Hepatocyte (in vitro differentiated cells): ENCODE measurements around the gene XCL2. TPM values are rescaled to one million over a fixed set of nuclear protein-coding genes. Genes with fewer than 3 reads are reported as not detected.
"Not testable (repeated sequence)": the region's sequence is repeated elsewhere in the genome, so short reads cannot be mapped to it uniquely, and the experiment has no call there.

Experiments used
- DNase-seq: peaks from one replicate; pipeline ENCODE4 v3.0.0-alpha.2; 2016; ENCODE audit warnings: low spot score
- H2AFZ ChIP-seq: fragments of 200-600 bp; sonication (generic); 2 replicates; pipeline ENCODE4 v1.6.0; 2016; ENCODE audit warnings: antibody characterized with exemption, mild to moderate bottlenecking
- H3K27ac ChIP-seq: fragments of 200-600 bp; sonication (generic); 2 replicates; pipeline ENCODE4 v1.5.1; 2016; ENCODE audit warnings: mild to moderate bottlenecking
- H3K27me3 ChIP-seq: fragments of 200-600 bp; sonication (generic); 2 replicates; pipeline ENCODE4 v1.6.1; 2016
- H3K36me3 ChIP-seq: fragments of 200-600 bp; sonication (generic); replicated peaks from 2 replicates; pipeline ENCODE4 v1.5.1; 2016; ENCODE audit warnings: low read depth; ENCODE audit not compliant: insufficient read depth
- H3K4me1 ChIP-seq: fragments of 200-600 bp; sonication (generic); 2 replicates; pipeline ENCODE4 v1.5.1; 2016; ENCODE audit warnings: mild to moderate bottlenecking, moderate library complexity; ENCODE audit not compliant: insufficient read depth
- H3K4me2 ChIP-seq: fragments of 200-600 bp; sonication (generic); 2 replicates; pipeline ENCODE4 v1.6.0; 2016
- H3K4me3 ChIP-seq: fragments of 200-600 bp; sonication (generic); 2 replicates; pipeline ENCODE4 v1.5.1; 2016; ENCODE audit warnings: mild to moderate bottlenecking
- H3K79me2 ChIP-seq: fragments of 200-600 bp; sonication (generic); 2 replicates; pipeline ENCODE4 v1.6.0; 2017; ENCODE audit warnings: mild to moderate bottlenecking
- H3K9me2 ChIP-seq: fragments of 200-600 bp; sonication (generic); replicated peaks from 2 replicates; pipeline ENCODE4 v1.6.0; 2017; ENCODE audit warnings: mild to moderate bottlenecking; ENCODE audit not compliant: insufficient read depth
- H3K9me3 ChIP-seq: fragments of 200-600 bp; sonication (generic); 2 replicates; pipeline ENCODE4 v1.5.1; 2016; ENCODE audit warnings: low read depth, mild to moderate bottlenecking
- H4K20me1 ChIP-seq: fragments of 200-600 bp; sonication (generic); 2 replicates; pipeline ENCODE4 v1.6.0; 2016; ENCODE audit warnings: mild to moderate bottlenecking; ENCODE audit not compliant: insufficient read depth, poor library complexity, severe bottlenecking
- CTCF ChIP-seq: fragments of 200-600 bp; sonication (generic); IDR thresholded peaks from 2 replicates; pipeline ENCODE4 v1.5.1; 2016; ENCODE audit warnings: antibody characterized with exemption, mild to moderate bottlenecking; ENCODE audit not compliant: poor library complexity
- EZH2 ChIP-seq: fragments of 200-600 bp; sonication (generic); IDR thresholded peaks from 2 replicates; pipeline ENCODE4 v1.6.1; 2016; ENCODE audit warnings: antibody characterized with exemption, mild to moderate bottlenecking, borderline replicate concordance
- EZH2phosphoT487 ChIP-seq: fragments of 200-600 bp; sonication (generic); IDR thresholded peaks from one replicate; pipeline ENCODE4 v1.6.1; 2018; ENCODE audit warnings: antibody characterized with exemption, mild to moderate bottlenecking, low read depth, moderate library complexity; ENCODE audit not compliant: unreplicated experiment, severe bottlenecking
- WGBS: methylation state at CpG from one replicate; pipeline ENCODE4 v1.1.6; 2016; ENCODE audit warnings: low lambda C conversion rate; ENCODE audit errors: missing lambda C conversion rate; 5-methylcytosine and 5-hydroxymethylcytosine counted together
- polyA plus RNA-seq: library from polyadenylated mRNA; unstranded; fragments of >200 nt; fragmentation: Nextera tagmentation; extraction: Ambion mirVana; gene quantifications from 2 replicates; pipeline ENCODE4 v1.2.1, GENCODE V29; 2016
- total RNA-seq: library from RNA; depleted of rRNA; stranded (reverse); fragments of >200 nt; gene quantifications from 2 replicates; pipeline ENCODE4 v1.2.3, GENCODE V29; 2014

The XCL2 gene
- total and polyA plus RNA-seq, 2 experiments from 2014 or later, result not detected

GRCh38 chr1:168551688-168552087 lies 7.9 kb upstream of the XCL2 start:
- TF ChIP-seq CTCF, result no peak
- no peak for TF ChIP-seq EZH2
- no peak for TF ChIP-seq EZH2phosphoT487
- Histone ChIP-seq H3K36me3 (no peaks in the 10 kb centered on the region), H3K9me2 (no peaks in the 10 kb centered on the region), H2AFZ (no peak overlapping the region), H3K4me3 (no peak overlapping the region), H3K9me3 (no peaks in the 10 kb centered on the region), H3K27me3 (no peaks in the 10 kb centered on the region), H3K4me1 (peaks cover 12% of the 10 kb centered on the region), H3K79me2 (no peaks in the 10 kb centered on the region), H4K20me1 (no peaks in the 10 kb centered on the region), H3K4me2 (no peak overlapping the region), H3K27ac (peak overlapping the region; percentile 3)
- 54% methylated on average over 4 of the region's 4 CpGs for WGBS
- no peak for DNase-seq

- no peaks in the 10 kb centered on the region for H3K79me2 ChIP-seq
- no peaks in the 10 kb centered on the region for H3K9me2 ChIP-seq
- H3K4me3 ChIP-seq, result no peak overlapping the region
- H3K4me1 ChIP-seq, result peaks cover 6% of the 10 kb centered on the region
- TF ChIP-seq EZH2phosphoT487, result no peak
- no peak for TF ChIP-seq CTCF
- TF ChIP-seq EZH2, result no peak
- no peak overlapping the region for H3K4me2 ChIP-seq
- 48% methylated on average over 1 of the region's 1 CpG for WGBS
- no peaks in the 10 kb centered on the region for H3K36me3 ChIP-seq
- DNase-seq, result peak; percentile 19
- H4K20me1 ChIP-seq, result no peaks in the 10 kb centered on the region
- peak overlapping the region; percentile 3 for H3K27ac ChIP-seq
- no peak overlapping the region for H2AFZ ChIP-seq
- no peaks in the 10 kb centered on the region for H3K9me3 ChIP-seq
- no peaks in the 10 kb centered on the region for H3K27me3 ChIP-seq
Observed at GRCh38 chr1:168550971-168551370, 7.2 kb upstream of the XCL2 start.

GRCh38 chr1:168546553-168546895 lies 2.7 kb upstream of the XCL2 start:
- H2AFZ ChIP-seq, H3K9me2 ChIP-seq, H4K20me1 ChIP-seq, H3K4me2 ChIP-seq, H3K9me3 ChIP-seq, H3K79me2 ChIP-seq, H3K4me1 ChIP-seq, H3K36me3 ChIP-seq, H3K27me3 ChIP-seq, H3K4me3 ChIP-seq, H3K27ac ChIP-seq, DNase-seq: not testable (repeated sequence)
- WGBS, result 59% methylated on average over 3 of the region's 3 CpGs

- H3K4me2 ChIP-seq, H3K9me2 ChIP-seq, H3K4me1 ChIP-seq, H4K20me1 ChIP-seq, H3K9me3 ChIP-seq, H3K27me3 ChIP-seq, H3K36me3 ChIP-seq, H3K27ac ChIP-seq, H2AFZ ChIP-seq, H3K4me3 ChIP-seq, H3K79me2 ChIP-seq: not testable (repeated sequence)
- WGBS, result 36% methylated on average over 7 of the region's 7 CpGs
- peak; percentile 53 for DNase-seq
- TF ChIP-seq CTCF, result peak; percentile 59
Observed at GRCh38 chr1:168545678-168546552, 2.1 kb upstream of the XCL2 start.

GRCh38 chr1:168542978-168543377 lies 819 bp downstream of the XCL2 start:
- not testable (repeated sequence) for H3K4me3 ChIP-seq, H3K4me2 ChIP-seq, H3K9me2 ChIP-seq, DNase-seq, H3K27ac ChIP-seq, H3K9me3 ChIP-seq, H4K20me1 ChIP-seq, H3K36me3 ChIP-seq, H3K27me3 ChIP-seq, H2AFZ ChIP-seq, H3K79me2 ChIP-seq, H3K4me1 ChIP-seq
- WGBS, result 92% methylated on average over 2 of the region's 2 CpGs

- not testable (repeated sequence) for H3K4me3 ChIP-seq, H3K27me3 ChIP-seq, H3K79me2 ChIP-seq, H2AFZ ChIP-seq, DNase-seq, H3K36me3 ChIP-seq, H3K4me2 ChIP-seq, H3K9me2 ChIP-seq, H4K20me1 ChIP-seq, H3K9me3 ChIP-seq, H3K27ac ChIP-seq, H3K4me1 ChIP-seq
- WGBS, result 71% methylated on average over 7 of the region's 7 CpGs
Observed at GRCh38 chr1:168540798-168541197, 3.0 kb downstream of the XCL2 start.
